Measurements from ENCODE around the gene CAMSAP1. TPM values are rescaled to one million over a fixed set of nuclear protein-coding genes. Genes with fewer than 3 reads are reported as not detected.

The CAMSAP1 gene
- total and polyA plus RNA-seq, 10 donors, result 2.4 to 34.3 (median 19.8) TPM

GRCh38 chr9:135772056-135772646 is 135.2 kb downstream of the CAMSAP1 start:
- H3K36me3 ChIP-seq, result peaks cover 0 to 70% (median 0%) of the 10 kb centered on the region in 6 donors
- 81 to 96% (median 92%) methylated on average over 4 to 13 of the region's 13 CpGs for WGBS, 5 donors
- H3K27ac ChIP-seq, result no peak overlapping the region
- DNase-seq, result no peak
- no peak overlapping the region for H3K4me3 ChIP-seq
- H3K27me3 ChIP-seq (replicated peaks in 1 of 7), result peaks cover 0 to 16% (median 0%) of the 10 kb centered on the region in 7 donors
- intact Hi-C loops (cut with DNase I; ENCODE audit: low total_unique reads), result no loop called here
- H3K4me1 ChIP-seq, result no peaks in the 10 kb centered on the region
- TF ChIP-seq POLR2A (IDR thresholded peaks at IDR 0.05) (no peak), POLR2AphosphoS5 (IDR thresholded peaks at IDR 0.05) (no peak), CTCF (IDR thresholded peaks at IDR 0.05 in 8 of 11, conservative IDR thresholded peaks at IDR 0.05 in 3 of 11) (no peak)
- peaks cover 0 to 7% (median 0%) of the 10 kb centered on the region in 8 donors for H3K9me3 ChIP-seq

GRCh38 chr9:135771401-135772051 is 135.8 kb downstream of the CAMSAP1 start:
- TF ChIP-seq POLR2AphosphoS5 (IDR thresholded peaks at IDR 0.05), result no peak
- no peak for TF ChIP-seq POLR2A (IDR thresholded peaks at IDR 0.05)
- TF ChIP-seq CTCF (IDR thresholded peaks at IDR 0.05 in 8 of 11, conservative IDR thresholded peaks at IDR 0.05 in 3 of 11), result no peak
- peaks cover 0 to 16% (median 0%) of the 10 kb centered on the region in 7 donors for H3K27me3 ChIP-seq (replicated peaks in 1 of 7)
- H3K27ac ChIP-seq, result no peak overlapping the region
- intact Hi-C loops (cut with DNase I; ENCODE audit: low total_unique reads), result no loop called here
- H3K4me3 ChIP-seq, result no peak overlapping the region
- 80 to 90% (median 87%) methylated on average over 8 to 21 of the region's 21 CpGs for WGBS, 5 donors
- DNase-seq, result no peak
- H3K9me3 ChIP-seq, result peaks cover 0 to 13% (median 4%) of the 10 kb centered on the region in 8 donors
- H3K4me1 ChIP-seq, result no peaks in the 10 kb centered on the region
- H3K36me3 ChIP-seq, result peaks cover 0 to 63% (median 0%) of the 10 kb centered on the region in 6 donors

- peaks cover 0 to 59% (median 0%) of the 10 kb centered on the region in 6 donors for H3K36me3 ChIP-seq
- H3K4me1 ChIP-seq, result no peaks in the 10 kb centered on the region
- 88 to 94% (median 90%) methylated on average over 24 to 26 of the region's 26 CpGs for WGBS, 5 donors
- H3K27me3 ChIP-seq (replicated peaks in 1 of 7), result peaks cover 0 to 16% (median 0%) of the 10 kb centered on the region in 7 donors
- TF ChIP-seq POLR2AphosphoS5 (IDR thresholded peaks at IDR 0.05) (no peak), CTCF (IDR thresholded peaks at IDR 0.05 in 8 of 11, conservative IDR thresholded peaks at IDR 0.05 in 3 of 11) (no peak)
- intact Hi-C loops (cut with DNase I; ENCODE audit: low total_unique reads), result no loop called here
- peaks cover 0 to 21% (median 12%) of the 10 kb centered on the region in 8 donors for H3K9me3 ChIP-seq
- DNase-seq, result no peak
- no peak overlapping the region for H3K4me3 ChIP-seq
- H3K27ac ChIP-seq, result no peak overlapping the region
Observed at GRCh38 chr9:135770771-135771170, 136.6 kb downstream of the CAMSAP1 start.

- H3K27ac ChIP-seq, result no peak overlapping the region
- peaks cover 0 to 16% (median 0%) of the 10 kb centered on the region in 7 donors for H3K27me3 ChIP-seq (replicated peaks in 1 of 7)
- intact Hi-C loops (cut with DNase I; ENCODE audit: low total_unique reads), result no loop called here
- no peaks in the 10 kb centered on the region for H3K4me1 ChIP-seq
- H3K36me3 ChIP-seq, result peaks cover 0 to 59% (median 0%) of the 10 kb centered on the region in 6 donors
- peaks cover 0 to 27% (median 17%) of the 10 kb centered on the region in 8 donors for H3K9me3 ChIP-seq
- H3K4me3 ChIP-seq, result no peak overlapping the region
- no peak for TF ChIP-seq CTCF (IDR thresholded peaks at IDR 0.05 in 8 of 11, conservative IDR thresholded peaks at IDR 0.05 in 3 of 11)
- peak in 1 of 3 donors; percentile 17 for TF ChIP-seq POLR2AphosphoS5 (IDR thresholded peaks at IDR 0.05)
- no peak for TF ChIP-seq POLR2A (IDR thresholded peaks at IDR 0.05)
- DNase-seq, result no peak
- WGBS, 5 donors, result 74 to 85% (median 81%) methylated on average over 1 to 19 of the region's 19 CpGs
Observed at GRCh38 chr9:135770203-135770535, 137.2 kb downstream of the CAMSAP1 start.
